Activated gamma-delta T cell treated with Interleukin-2 at 50 U/mL for 16 hours (primary cell): ENCODE results near the gene SYNE3.

Experiments used
- DNase-seq: peaks from one replicate; pipeline ENCODE4 v3.0.0-alpha.2; 2020

SYNE3 gene

GRCh38 chr14:95540236-95540855 lies 23.9 kb upstream of the SYNE3 start:
- DNase-seq: no peak

DNA sequence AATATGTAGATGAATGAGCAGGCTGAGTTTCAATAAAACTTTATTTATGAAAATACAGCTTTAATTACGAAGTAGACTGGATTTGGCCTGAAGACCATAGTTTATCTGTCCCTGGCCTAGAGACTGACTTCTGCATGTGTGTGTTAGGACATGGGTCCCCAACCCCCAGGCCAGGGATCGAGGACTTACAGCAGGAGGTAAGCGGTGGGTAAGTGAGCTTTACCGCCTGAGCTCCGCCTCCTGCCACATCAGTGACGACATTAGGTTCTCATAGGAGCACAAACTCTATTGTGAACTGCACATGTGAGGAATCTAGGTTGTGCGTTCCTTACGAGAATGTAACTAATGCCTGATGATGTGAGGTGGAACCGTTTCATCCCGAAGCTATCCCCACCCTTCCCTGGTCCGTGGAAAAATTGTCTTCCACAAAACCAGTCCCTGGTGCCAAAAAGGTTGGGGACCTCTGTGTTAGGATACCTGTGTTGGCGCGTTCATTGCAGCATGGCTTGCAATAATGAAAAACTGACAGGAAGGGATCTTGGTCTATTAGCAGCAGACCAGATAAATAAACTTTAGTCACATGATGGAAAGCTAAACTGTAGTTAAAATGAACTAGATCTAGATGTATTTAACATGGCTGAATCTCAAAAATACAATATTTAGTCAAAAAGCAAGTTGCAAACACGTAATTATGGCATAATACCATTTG lies 22.5 kb upstream of the SYNE3 start:
- DNase-seq: no peak

GRCh38 chr14:95537298-95538089 lies 21.0 kb upstream of the SYNE3 start:
- no peak for DNase-seq

- DNase-seq: no peak
Observed at GRCh38 chr14:95536671-95537070, 20.2 kb upstream of the SYNE3 start.

- no peak for DNase-seq
Observed at GRCh38 chr14:95536036-95536593, 19.7 kb upstream of the SYNE3 start.

DNA sequence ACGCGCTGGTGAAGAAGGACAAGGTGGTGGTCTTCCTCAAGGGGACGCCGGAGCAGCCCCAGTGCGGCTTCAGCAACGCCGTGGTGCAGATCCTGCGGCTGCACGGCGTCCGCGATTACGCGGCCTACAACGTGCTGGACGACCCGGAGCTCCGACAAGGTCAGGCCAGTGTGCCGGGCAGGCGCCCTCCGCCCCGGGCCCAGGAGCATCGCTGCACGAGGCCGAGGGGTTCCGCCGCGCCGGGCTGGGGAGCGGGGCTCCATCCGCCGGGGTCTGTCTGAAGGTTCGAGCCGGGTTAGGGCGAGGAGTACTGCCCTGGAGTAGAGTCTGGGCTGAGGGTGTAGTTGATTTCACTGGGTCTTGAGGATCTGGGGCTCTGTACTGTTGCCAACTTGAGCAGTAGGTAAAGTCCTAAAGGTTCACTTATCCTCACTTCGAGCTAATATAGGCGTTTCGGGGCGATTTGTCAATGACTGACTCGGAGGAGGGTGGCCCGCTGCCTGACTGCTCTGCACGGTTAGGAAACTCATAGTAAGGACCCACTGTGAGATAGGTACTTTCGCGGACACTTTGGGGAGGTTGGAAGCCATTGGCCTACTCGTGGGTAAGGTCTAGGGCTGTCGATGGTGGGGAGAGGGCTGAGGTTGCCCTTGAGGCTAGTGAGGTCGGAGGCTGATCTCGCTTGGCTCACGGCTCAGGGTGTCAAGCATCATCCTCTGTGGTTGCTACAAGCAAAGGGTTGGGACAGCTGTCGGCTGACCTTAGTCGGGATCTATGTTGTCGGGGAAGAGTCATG lies 19.0 kb upstream of the SYNE3 start:
- DNase-seq: no peak

GRCh38 chr14:95534299-95535225 lies 18.1 kb upstream of the SYNE3 start, which contains the start of gene GLRX5:
GLRX5 (plus strand) TSS chr14:95535050; CDS start chr14:95535090, 40 bp downstream.
- peak; percentile 98 for DNase-seq

GRCh38 chr14:95533822-95534221 lies 17.4 kb upstream of the SYNE3 start:
- no peak for DNase-seq

DNA sequence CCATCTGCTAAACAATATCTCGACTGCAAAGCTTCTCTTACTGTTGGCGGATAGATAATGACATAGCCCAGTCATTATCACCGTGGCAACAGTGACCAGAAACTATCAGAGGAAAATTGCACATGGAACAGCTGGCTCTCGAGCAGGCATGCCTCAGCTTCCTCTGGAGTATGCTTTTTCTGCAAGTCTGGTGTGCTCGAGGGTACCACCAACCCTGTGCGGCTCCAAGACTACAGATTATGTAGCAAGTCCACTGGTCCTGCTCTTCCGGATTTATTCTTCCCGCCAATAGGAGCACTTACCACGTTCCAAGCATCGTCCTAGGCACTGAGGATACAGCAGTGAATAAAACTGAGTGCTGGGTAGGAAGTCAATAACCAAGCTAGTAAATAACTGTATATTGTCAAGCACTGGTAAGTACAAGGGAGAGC lies 17.0 kb upstream of the SYNE3 start:
- no peak for DNase-seq

DNA sequence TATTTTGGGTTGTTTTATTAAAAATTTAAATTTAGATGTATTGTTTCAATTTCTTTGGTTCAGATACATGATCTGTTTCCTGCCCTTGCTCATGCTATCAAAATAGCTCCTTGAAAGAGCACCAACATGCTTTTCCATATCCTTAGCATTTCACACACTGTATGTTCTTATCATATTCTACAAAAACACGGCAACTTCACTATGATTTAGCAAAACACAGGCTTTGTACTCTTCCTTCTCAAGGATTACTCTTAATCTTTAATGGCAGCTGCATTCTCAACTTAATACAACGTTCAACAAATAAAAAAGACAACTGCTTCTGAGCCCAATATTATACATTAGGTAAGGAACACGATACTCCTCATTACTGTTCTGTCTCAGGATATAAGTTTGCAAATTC lies 15.5 kb upstream of the SYNE3 start:
- DNase-seq: no peak

DNA sequence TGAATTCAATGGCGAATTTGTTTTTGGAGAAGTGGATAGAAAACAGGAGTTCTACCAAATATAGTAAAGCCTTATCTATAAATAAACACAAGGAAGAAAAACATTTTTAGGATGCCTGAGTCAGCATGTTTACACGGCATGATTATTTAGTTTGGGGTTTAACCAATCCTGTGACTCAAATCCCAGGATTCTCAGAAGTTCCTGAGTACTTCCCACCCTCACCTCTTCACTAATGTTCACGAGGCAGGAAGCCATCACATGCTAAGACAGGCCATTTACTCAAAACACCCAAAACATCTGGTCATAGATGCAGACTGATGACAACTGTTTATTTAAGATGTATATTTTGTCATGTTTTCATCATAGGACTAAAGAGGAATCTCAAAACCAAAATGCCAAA lies 15.0 kb upstream of the SYNE3 start:
- DNase-seq: no peak

DNA sequence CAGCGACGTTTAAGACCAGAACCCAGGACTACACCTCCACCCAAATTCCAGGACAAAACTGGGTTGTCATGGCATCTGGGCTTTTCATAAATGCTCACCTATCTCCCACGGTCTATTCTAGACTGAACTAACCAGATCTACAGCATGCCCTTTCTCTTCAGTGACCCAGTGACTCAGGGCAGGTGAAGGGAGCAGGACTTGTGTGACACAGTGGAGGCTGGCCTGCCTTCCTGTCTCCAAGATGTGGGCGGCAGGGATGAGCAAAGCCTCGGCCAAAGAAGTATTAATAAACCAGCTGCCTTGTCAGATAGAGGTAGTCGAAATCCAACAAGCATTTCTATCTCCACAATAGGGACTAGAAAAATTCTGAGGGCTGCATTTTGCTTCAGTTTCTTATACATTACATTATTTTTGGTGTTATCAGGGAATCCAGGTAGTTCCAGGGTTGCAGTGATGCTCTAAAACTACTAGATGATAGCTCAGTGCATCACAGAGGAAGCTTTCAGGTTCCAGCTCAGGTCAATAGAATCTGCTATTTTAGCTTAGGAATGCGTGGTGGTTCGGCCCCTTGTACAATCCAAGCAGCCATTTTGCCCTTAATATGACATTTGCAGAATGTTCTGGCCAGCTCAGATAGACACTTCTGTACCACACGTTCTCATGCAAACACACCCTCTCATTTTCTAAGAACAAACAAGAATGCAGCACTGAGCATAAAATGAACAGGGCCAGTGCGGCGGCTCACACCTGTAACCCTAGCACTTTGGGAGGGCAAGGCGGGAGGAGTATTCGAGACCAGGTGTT lies 14.2 kb upstream of the SYNE3 start:
- no peak for DNase-seq

DNA sequence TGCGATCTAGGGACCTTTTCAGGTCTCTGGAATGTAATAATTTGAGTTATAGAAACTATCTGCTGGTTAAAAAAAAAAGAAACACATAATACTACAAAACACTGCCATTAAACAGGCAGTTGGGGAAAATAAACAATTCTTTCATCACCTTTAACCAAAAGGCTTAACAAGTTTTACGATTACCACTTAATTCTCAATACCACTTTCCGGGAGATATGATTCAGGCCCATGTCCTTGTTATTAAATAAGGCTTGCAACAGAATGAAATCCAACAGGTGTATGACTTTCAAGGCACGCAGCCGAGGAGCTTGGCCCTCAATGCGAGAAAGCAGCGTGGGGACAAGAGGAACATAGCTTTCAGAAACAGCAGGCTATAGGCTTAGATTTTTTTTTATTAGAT lies 12.8 kb upstream of the SYNE3 start:
- no peak for DNase-seq

DNA sequence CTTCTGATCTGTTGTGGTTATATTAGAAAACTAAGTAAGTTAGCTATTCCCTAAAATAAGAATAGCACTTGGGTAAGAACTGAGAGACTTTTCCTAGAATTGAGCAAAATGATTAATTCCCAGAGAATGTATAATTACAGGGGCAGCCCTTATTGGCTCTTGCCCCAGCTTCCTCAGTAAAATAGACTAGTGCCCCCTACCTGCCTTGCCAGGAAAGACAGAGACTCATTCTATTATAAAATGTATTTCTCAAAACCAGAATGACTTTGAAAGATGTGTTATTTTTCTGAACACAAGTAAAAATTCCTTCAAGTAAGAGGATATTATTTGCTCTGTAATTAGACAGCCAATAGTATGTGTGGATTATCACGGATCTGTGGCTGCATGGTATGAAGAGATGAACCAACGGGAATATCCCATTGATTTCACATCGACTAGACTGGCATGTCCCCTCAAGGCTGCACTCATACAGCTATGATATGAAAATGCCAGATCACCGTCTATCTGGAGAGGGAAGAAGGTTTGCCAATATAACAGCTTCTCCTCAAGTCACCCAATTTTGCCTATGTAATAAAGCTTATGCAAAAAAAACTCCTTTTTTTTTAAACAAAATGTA lies 11.0 kb upstream of the SYNE3 start:
- DNase-seq: peak; percentile 59

- no peak for DNase-seq
Observed at GRCh38 chr14:95526483-95527386, 10.3 kb upstream of the SYNE3 start.

DNA sequence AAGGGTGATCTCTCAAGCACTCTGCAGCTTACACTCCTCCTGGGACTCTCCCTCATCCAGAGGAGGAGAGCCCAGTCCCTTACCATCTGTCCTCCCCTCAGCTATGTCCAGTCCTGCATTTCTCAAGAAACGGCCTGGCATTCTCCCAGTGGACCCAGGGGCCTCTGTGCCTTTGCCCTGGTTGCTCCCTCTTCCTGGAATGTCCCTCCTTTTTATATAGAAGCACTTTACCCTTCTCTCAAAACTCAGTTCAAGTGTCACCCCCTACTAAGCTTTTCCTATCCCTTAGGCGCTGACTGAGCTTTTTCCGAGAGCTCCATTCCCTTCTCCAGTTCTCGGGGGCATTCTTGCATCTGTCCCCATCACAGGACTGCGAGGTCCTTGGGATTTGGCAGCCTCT lies 9.5 kb upstream of the SYNE3 start:
- DNase-seq: no peak

- no peak for DNase-seq
Observed at GRCh38 chr14:95524706-95525512, 8.5 kb upstream of the SYNE3 start.

- DNase-seq: no peak
Observed at GRCh38 chr14:95523815-95524448, 7.5 kb upstream of the SYNE3 start.
